HCT116 (cell line): ENCODE measurements around the gene CAPZB. TPM values are rescaled to one million over a fixed set of nuclear protein-coding genes. Genes with fewer than 3 reads are reported as not detected.

Experiments
- ATAC-seq: fragments of 200-7000 bp; cut with Tn5 transposase; 2 replicates; pipeline ENCODE4 v1.9.1; 2020; ENCODE audit warnings: mild to moderate bottlenecking, moderate library complexity
- BruUV-seq: library from RNA; stranded (reverse); fragments of 400-500 nt; replicated peaks from 2 replicates; lab custom pipeline; 2021; lab: Mats Ljungman, UMichigan
- CTCF ChIA-PET: fragments of 300-600 bp; sonication (Branson Sonifier 250); formaldehyde crosslinking; loops from one replicate; lab custom pipeline; 2021; ENCODE audit warnings: antibody characterized with exemption; lab: Charles Lee
- POLR2A ChIA-PET: fragments of 300-600, 350-600 bp; sonication (Branson Sonifier 250); formaldehyde crosslinking; loops from one replicate; lab custom pipeline; 2021; ENCODE audit warnings: antibody characterized with exemption; lab: Charles Lee
- RAD21 ChIA-PET, 2 experiments: fragments of 300-600 bp; sonication (Branson Sonifier 250); formaldehyde crosslinking; loops; one replicate each; lab custom pipeline; 2023; ENCODE audit warnings: low total read pairs in 2 of 2; ENCODE audit not compliant: uncharacterized antibody in 2 of 2, unreplicated experiment in 2 of 2, low non-redundant PET in 1 of 2; lab: Charles Lee
- DNase-seq: peaks from one replicate; pipeline ENCODE4 v3.0.0-alpha.2; 2010; ENCODE audit warnings: low read depth, low spot score
- H2AFZ ChIP-seq: fragments of 200-600 bp; shearing (Covaris generic), sonication (generic); 2 replicates; pipeline ENCODE4 v1.6.1; 2017; ENCODE audit warnings: low read depth, mixed run types, mixed read lengths, antibody characterized with exemption, low read length; ENCODE audit not compliant: poor library complexity, severe bottlenecking
- H3K27ac ChIP-seq: 2 replicates; pipeline ENCODE4 v1.5.1; 2012; ENCODE audit warnings: low read depth, low read length
- H3K27me3 ChIP-seq: fragments of 200-600 bp; sonication (generic); 2 replicates; pipeline ENCODE4 v1.6.1; 2016; ENCODE audit warnings: mixed run types, low read length, mixed read lengths; ENCODE audit not compliant: insufficient read depth
- H3K36me3 ChIP-seq, 2 experiments: fragments of 200-500 bp in 1 of 2; fragments of 200-600 bp in 1 of 2; sonication (Bioruptor generic) in 1 of 2; sonication (generic) in 1 of 2; 2 replicates each; pipeline versions ENCODE4 v1.5.1 to v1.6.1; 2014 to 2016; ENCODE audit warnings: low read length in 2 of 2, inconsistent platforms in 1 of 2, mixed read lengths in 1 of 2, mixed run types in 1 of 2; ENCODE audit not compliant: insufficient read depth in 2 of 2, control insufficient read depth in 1 of 2
- H3K4me1 ChIP-seq, 2 experiments: fragments of 200-600 bp in 1 of 2; sonication (generic) in 1 of 2; 2 replicates each; pipeline versions ENCODE4 v1.5.1 to v1.6.1; 2012 to 2017; ENCODE audit warnings: low read length in 2 of 2, inconsistent platforms in 1 of 2, mild to moderate bottlenecking in 1 of 2, mixed read lengths in 1 of 2, mixed run types in 1 of 2, moderate library complexity in 1 of 2; ENCODE audit not compliant: insufficient read depth in 2 of 2, control insufficient read depth in 1 of 2
- H3K4me2 ChIP-seq: fragments of 200-600 bp; sonication (generic); 2 replicates; pipeline ENCODE4 v1.6.1; 2017; ENCODE audit warnings: mixed run types, low read length, mixed read lengths
- H3K4me3 ChIP-seq, 2 experiments: fragments of 200-600 bp in 1 of 2; sonication (generic) in 1 of 2; replicated peaks in 1 of 2; 2 replicates each; pipeline ENCODE4 v1.5.1; 2011 to 2016; ENCODE audit warnings: low read length in 2 of 2, control low read depth in 1 of 2, low read depth in 1 of 2, mild to moderate bottlenecking in 1 of 2, mixed read lengths in 1 of 2, mixed run types in 1 of 2
- H3K79me2 ChIP-seq: fragments of 200-600 bp; sonication (generic); 2 replicates; pipeline ENCODE4 v1.6.1; 2017; ENCODE audit warnings: mild to moderate bottlenecking, mixed run types, low read length, moderate library complexity, mixed read lengths; ENCODE audit not compliant: insufficient read depth
- H3K9ac ChIP-seq: fragments of 200-600 bp; sonication (generic); 2 replicates; pipeline ENCODE4 v1.6.1; 2016; ENCODE audit warnings: low read length, mixed read lengths
- H3K9me2 ChIP-seq: fragments of 200-600 bp; sonication (generic), shearing (Covaris generic); 2 replicates; pipeline ENCODE4 v1.6.1; 2017; ENCODE audit warnings: mixed run types, mild to moderate bottlenecking, moderate library complexity; ENCODE audit not compliant: insufficient read depth
- H3K9me3 ChIP-seq, 2 experiments: fragments of 200-500 bp in 1 of 2; fragments of 200-600 bp in 1 of 2; sonication (Bioruptor generic) in 1 of 2; sonication (generic) in 1 of 2; 2 replicates each; pipeline ENCODE4 v1.6.1; 2014 to 2017; ENCODE audit warnings: low read length in 2 of 2, mixed read lengths in 2 of 2, inconsistent platforms in 1 of 2, low read depth in 1 of 2, mild to moderate bottlenecking in 1 of 2, mixed run types in 1 of 2, moderate library complexity in 1 of 2; ENCODE audit not compliant: control insufficient read depth in 1 of 2, insufficient read depth in 1 of 2
- H4K20me1 ChIP-seq: fragments of 200-600 bp; sonication (generic), shearing (Covaris generic); 2 replicates; pipeline ENCODE4 v1.6.1; 2017; ENCODE audit warnings: mixed run types, mild to moderate bottlenecking, moderate library complexity; ENCODE audit not compliant: insufficient read depth
- CBX3 ChIP-seq: IDR thresholded peaks from 2 replicates; pipeline ENCODE4 v1.6.1; 2012; ENCODE audit warnings: low read depth
- ELF1 ChIP-seq: IDR thresholded peaks from 2 replicates; pipeline ENCODE4 v1.6.1; 2012; ENCODE audit warnings: low read depth, borderline replicate concordance
- EZH2phosphoT487 ChIP-seq: fragments of 200-600 bp; IDR thresholded peaks from 2 replicates; pipeline ENCODE4 v1.6.1; 2018; ENCODE audit warnings: antibody characterized with exemption, borderline replicate concordance
- JUND ChIP-seq: IDR thresholded peaks from 2 replicates; pipeline ENCODE4 v1.6.1; 2012
- TCF7L2 ChIP-seq: IDR thresholded peaks from 2 replicates; pipeline ENCODE4 v1.7.0; 2011; ENCODE audit warnings: borderline replicate concordance, inconsistent platforms; ENCODE audit not compliant: insufficient read depth, insufficient read length; ENCODE audit errors: extremely low read depth
- YY1 ChIP-seq: IDR thresholded peaks from 2 replicates; pipeline ENCODE4 v1.6.1; 2011; ENCODE audit warnings: low read length, low read depth, moderate library complexity, mild to moderate bottlenecking; ENCODE audit not compliant: insufficient replicate concordance; ENCODE audit errors: extremely low read depth
- intact Hi-C: fragments of 100-400 bp; cut with micrococcal nuclease; formaldehyde crosslinking; loops from 2 replicates; pipeline ENCODE4 v1.10.0; 2022
- total RNA-seq: library from RNA; stranded (reverse); gene quantifications from one replicate; pipeline ENCODE4 v1.2.1, GENCODE V29; 2021; ENCODE audit not compliant: unreplicated experiment
- TF ChIP-seq, protein P1 (sequence below): IDR thresholded peaks from 2 replicates; pipeline ENCODE4 v1.6.1; 2012
- TF ChIP-seq, protein P2 (sequence below), 3 experiments: fragments of 200-600 bp in 1 of 3; sonication (generic) in 1 of 3; IDR thresholded peaks in 2 of 3; conservative IDR thresholded peaks in 1 of 3; 2 replicates each; pipeline ENCODE4 v1.5.1; 2012 to 2017; ENCODE audit warnings: low read depth in 2 of 3, low read length in 2 of 3, antibody characterized with exemption in 1 of 3, borderline replicate concordance in 1 of 3, control low read depth in 1 of 3, mild to moderate bottlenecking in 1 of 3, mixed read lengths in 1 of 3, mixed run types in 1 of 3, moderate library complexity in 1 of 3; ENCODE audit not compliant: insufficient read depth in 1 of 3

CAPZB gene
- total RNA-seq, 1 experiment from 2014 or later = 203 TPM

DNA sequence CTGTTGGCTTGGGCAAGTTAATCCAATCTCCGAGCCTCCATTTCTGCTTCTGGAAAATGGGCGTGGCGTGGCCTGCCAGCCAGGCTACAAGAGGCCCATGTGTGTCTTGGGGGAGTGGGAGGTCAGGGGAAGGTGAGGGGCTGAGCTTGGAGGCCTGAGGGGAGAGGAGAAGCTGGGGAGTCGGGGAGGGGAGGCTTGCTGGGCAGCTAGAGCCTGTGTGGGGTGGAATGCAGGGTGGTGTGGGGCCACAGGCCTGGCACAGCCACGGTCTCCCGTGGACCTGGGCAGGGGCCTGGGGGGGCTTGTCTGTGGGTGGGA is 158.6 kb downstream of the CAPZB start:
- BruUV-seq = no TSS peak
- DNase-seq (no peak), ATAC-seq (no peak)
- Histone ChIP-seq H3K4me3 (no peak overlapping the region), H3K27me3 (no peaks in the 10 kb centered on the region), H2AFZ (no peak overlapping the region), H3K36me3 (no peaks in the 10 kb centered on the region; a peak in 1 of 4 replicates), H3K4me1 (no peaks in the 10 kb centered on the region), H4K20me1 (no peaks in the 10 kb centered on the region), H3K9me2 (no peaks in the 10 kb centered on the region), H3K9ac (no peak overlapping the region), H3K9me3 (no peaks in the 10 kb centered on the region), H3K27ac (no peak overlapping the region), H3K4me2 (no peak overlapping the region), H3K79me2 (no peaks in the 10 kb centered on the region)
- intact Hi-C loops = no loop called here
- POLR2A ChIA-PET = no interaction called here
- CTCF ChIA-PET = no interaction called here
- RAD21 ChIA-PET = no interaction called here
- TF ChIP-seq JUND (no peak), EZH2phosphoT487 (no peak), CBX3 (no peak), YY1 (no peak), TCF7L2 (no peak)
- TF ChIP-seq, protein P1, sequence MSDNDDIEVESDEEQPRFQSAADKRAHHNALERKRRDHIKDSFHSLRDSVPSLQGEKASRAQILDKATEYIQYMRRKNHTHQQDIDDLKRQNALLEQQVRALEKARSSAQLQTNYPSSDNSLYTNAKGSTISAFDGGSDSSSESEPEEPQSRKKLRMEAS = no peak

DNA sequence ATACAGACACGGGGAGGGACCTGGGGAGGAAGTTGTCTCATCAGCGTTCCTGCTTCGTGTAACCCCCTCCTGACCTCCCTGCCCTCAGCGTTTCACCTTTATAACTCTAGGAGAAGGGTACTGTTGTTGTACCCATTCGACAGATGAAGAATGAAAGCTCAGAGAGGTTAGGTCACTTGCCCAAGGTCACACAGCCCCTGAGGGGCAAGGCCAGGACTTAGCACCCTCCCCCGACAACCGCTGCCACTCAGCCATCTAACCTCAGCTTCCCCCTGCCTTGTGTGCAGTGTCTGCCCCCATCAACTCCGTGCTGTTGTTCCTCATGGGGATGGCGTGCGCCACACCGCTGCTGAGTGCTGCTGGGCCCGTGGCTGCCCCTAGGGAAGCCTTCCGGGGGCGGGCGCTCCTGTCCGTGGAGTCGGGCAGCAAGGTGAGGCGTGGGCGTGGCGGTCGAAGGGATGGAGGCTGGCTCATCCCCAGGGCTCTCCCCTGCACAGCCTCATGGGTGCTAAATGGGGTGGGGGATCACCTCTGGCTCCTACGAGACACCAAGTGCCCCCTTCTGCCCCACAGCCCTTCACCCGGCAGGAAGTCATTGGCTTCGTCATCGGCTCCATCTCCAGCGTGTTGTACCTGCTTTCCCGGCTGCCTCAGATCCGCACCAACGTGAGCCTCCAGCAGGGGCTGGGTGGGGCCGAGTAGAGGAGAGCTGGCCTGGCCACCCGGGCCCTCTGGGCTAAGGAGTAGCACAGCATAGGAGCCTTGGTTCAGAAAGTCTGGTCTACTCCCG is 159.2 kb downstream of the CAPZB start:
- ATAC-seq = peak; percentile 55; the same call in 1 of the 2 replicates
- ChIA-PET POLR2A (no interaction called here), RAD21 (no interaction called here)

More for the DNA sequence above, 159.2 kb downstream of the CAPZB start:
- H3K27me3 ChIP-seq = no peaks in the 10 kb centered on the region
- H4K20me1 ChIP-seq = no peaks in the 10 kb centered on the region
- no peak overlapping the region for H3K9ac ChIP-seq
- no peaks in the 10 kb centered on the region for H3K79me2 ChIP-seq
- H3K4me2 ChIP-seq = no peak overlapping the region
- TF ChIP-seq, protein P2, sequence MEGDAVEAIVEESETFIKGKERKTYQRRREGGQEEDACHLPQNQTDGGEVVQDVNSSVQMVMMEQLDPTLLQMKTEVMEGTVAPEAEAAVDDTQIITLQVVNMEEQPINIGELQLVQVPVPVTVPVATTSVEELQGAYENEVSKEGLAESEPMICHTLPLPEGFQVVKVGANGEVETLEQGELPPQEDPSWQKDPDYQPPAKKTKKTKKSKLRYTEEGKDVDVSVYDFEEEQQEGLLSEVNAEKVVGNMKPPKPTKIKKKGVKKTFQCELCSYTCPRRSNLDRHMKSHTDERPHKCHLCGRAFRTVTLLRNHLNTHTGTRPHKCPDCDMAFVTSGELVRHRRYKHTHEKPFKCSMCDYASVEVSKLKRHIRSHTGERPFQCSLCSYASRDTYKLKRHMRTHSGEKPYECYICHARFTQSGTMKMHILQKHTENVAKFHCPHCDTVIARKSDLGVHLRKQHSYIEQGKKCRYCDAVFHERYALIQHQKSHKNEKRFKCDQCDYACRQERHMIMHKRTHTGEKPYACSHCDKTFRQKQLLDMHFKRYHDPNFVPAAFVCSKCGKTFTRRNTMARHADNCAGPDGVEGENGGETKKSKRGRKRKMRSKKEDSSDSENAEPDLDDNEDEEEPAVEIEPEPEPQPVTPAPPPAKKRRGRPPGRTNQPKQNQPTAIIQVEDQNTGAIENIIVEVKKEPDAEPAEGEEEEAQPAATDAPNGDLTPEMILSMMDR (IDR thresholded peaks at IDR 0.05 in 2 of 3, conservative IDR thresholded peaks at IDR 0.05 in 1 of 3; ENCODE audit: borderline replicate concordance in 1 of 3, insufficient read depth in 1 of 3, low read depth in 2 of 3, low read length in 2 of 3) = 0 out of 6 replicates have a peak, but pooled peaks of 1 of the 3 experiments have one; percentile 15
- TF ChIP-seq ELF1 = no peak
- TF ChIP-seq, all 23 proteins: peak for 1
- Histone ChIP-seq H3K4me1 (no peaks in the 10 kb centered on the region), H2AFZ (no peak overlapping the region), H3K9me2 (no peaks in the 10 kb centered on the region), H3K9me3 (no peaks in the 10 kb centered on the region), H3K36me3 (no peaks in the 10 kb centered on the region; a peak in 1 of 4 replicates), H3K27ac (no peak overlapping the region), H3K4me3 (no peak overlapping the region)
- DNase-seq = no peak
- CTCF ChIA-PET = no interaction called here
- no TSS peak for BruUV-seq
- intact Hi-C loops = no loop called here
